Measurements from ENCODE around the gene S100A5. TPM values are rescaled to one million over a fixed set of nuclear protein-coding genes. Genes with fewer than 3 reads are reported as not detected.

The S100A5 gene
- total and polyA plus RNA-seq, 2 of the 8 experiments (the other 6 are each of a cell fraction or from before 2014, with no cell fraction given), result not detected

DNA sequence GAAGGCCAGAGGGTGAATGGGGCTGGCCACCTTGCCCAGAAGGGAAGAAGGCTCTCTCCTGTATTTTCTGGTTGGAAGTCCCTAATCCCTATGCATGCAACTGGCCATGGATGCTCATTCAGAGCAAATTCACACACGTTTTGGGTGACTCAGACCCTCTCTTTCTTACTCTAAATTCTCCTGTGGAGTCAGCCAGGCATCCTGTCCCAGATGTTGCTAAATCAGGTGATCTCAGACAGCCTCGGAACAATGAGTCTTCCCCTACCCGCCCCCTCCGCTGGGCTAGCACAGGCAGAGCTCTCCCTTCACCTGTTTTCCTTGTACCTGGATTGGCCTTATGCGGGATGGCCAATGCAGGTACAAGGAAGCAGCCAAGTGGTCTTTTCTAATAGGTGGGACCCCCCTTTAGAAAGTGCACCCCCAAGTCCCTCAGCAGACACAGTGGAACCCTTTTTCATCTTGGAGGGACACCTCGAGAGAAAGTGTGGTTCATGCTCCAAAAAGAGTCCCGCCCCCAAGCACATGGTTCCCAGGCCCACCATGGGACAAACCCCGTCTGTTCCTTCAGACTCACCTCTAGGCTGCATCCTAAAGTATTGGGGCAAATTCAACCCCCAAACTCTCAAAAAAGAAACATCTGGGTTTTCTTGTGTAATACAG is 13.6 kb downstream of the S100A5 start (continued):
- TF ChIP-seq GABPA (IDR thresholded peaks at IDR 0.05; ENCODE audit: borderline replicate concordance, insufficient read depth, low read length) (no peak), CHD1 (IDR thresholded peaks at IDR 0.05; ENCODE audit: low read depth, low read length) (no peak), EP300 (IDR thresholded peaks at IDR 0.05; ENCODE audit: borderline replicate concordance in 1 of 2, low read depth in 2 of 2, low read length in 2 of 2) (no peak), SRF (IDR thresholded peaks at IDR 0.05; ENCODE audit: low read depth, low read length) (no peak), SIRT6 (IDR thresholded peaks at IDR 0.05; ENCODE audit: low read length) (no peak), BACH1 (IDR thresholded peaks at IDR 0.05; ENCODE audit: low read length) (no peak), TAF1 (IDR thresholded peaks at IDR 0.05; ENCODE audit: low read depth, low read length) (no peak), TEAD4 (IDR thresholded peaks at IDR 0.05; ENCODE audit: low read depth, low read length) (no peak)
- TF ChIP-seq, protein P1, sequence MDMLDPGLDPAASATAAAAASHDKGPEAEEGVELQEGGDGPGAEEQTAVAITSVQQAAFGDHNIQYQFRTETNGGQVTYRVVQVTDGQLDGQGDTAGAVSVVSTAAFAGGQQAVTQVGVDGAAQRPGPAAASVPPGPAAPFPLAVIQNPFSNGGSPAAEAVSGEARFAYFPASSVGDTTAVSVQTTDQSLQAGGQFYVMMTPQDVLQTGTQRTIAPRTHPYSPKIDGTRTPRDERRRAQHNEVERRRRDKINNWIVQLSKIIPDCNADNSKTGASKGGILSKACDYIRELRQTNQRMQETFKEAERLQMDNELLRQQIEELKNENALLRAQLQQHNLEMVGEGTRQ (IDR thresholded peaks at IDR 0.05; ENCODE audit: low read length), result no peak
- TF ChIP-seq, protein P2, sequence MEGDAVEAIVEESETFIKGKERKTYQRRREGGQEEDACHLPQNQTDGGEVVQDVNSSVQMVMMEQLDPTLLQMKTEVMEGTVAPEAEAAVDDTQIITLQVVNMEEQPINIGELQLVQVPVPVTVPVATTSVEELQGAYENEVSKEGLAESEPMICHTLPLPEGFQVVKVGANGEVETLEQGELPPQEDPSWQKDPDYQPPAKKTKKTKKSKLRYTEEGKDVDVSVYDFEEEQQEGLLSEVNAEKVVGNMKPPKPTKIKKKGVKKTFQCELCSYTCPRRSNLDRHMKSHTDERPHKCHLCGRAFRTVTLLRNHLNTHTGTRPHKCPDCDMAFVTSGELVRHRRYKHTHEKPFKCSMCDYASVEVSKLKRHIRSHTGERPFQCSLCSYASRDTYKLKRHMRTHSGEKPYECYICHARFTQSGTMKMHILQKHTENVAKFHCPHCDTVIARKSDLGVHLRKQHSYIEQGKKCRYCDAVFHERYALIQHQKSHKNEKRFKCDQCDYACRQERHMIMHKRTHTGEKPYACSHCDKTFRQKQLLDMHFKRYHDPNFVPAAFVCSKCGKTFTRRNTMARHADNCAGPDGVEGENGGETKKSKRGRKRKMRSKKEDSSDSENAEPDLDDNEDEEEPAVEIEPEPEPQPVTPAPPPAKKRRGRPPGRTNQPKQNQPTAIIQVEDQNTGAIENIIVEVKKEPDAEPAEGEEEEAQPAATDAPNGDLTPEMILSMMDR (IDR thresholded peaks at IDR 0.05; ENCODE audit: control extremely low read depth in 1 of 3, insufficient read depth in 1 of 3, low read depth in 1 of 3, low read length in 3 of 3), result no peak

Data from H1 (cell line).